ENCODE measurements around the gene RAB7A.

GRCh38 chr3:128815318-128816064, 89.5 kb downstream of the RAB7A start:
- TF ChIP-seq EZH2 (IDR thresholded peaks at IDR 0.05; ENCODE audit: insufficient read depth, low read length): no peak
- TF ChIP-seq CTCF (IDR thresholded peaks at IDR 0.05; ENCODE audit: insufficient read depth, low read depth, low read length): no peak

All from astrocyte (in vitro differentiated cells and primary cell).